GM18861 (cell line): ENCODE measurements around the gene SFXN2.
"Not testable (repeated sequence)": the region's sequence is repeated elsewhere in the genome, so short reads cannot be mapped to it uniquely, and the experiment has no call there.

Source experiments
- ATAC-seq: cut with Tn5 transposase; IDR thresholded peaks from one replicate; pipeline ENCODE4 v1.9.1; 2021; ENCODE audit not compliant: unreplicated experiment

SFXN2 gene, protein sequence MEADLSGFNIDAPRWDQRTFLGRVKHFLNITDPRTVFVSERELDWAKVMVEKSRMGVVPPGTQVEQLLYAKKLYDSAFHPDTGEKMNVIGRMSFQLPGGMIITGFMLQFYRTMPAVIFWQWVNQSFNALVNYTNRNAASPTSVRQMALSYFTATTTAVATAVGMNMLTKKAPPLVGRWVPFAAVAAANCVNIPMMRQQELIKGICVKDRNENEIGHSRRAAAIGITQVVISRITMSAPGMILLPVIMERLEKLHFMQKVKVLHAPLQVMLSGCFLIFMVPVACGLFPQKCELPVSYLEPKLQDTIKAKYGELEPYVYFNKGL

DNA sequence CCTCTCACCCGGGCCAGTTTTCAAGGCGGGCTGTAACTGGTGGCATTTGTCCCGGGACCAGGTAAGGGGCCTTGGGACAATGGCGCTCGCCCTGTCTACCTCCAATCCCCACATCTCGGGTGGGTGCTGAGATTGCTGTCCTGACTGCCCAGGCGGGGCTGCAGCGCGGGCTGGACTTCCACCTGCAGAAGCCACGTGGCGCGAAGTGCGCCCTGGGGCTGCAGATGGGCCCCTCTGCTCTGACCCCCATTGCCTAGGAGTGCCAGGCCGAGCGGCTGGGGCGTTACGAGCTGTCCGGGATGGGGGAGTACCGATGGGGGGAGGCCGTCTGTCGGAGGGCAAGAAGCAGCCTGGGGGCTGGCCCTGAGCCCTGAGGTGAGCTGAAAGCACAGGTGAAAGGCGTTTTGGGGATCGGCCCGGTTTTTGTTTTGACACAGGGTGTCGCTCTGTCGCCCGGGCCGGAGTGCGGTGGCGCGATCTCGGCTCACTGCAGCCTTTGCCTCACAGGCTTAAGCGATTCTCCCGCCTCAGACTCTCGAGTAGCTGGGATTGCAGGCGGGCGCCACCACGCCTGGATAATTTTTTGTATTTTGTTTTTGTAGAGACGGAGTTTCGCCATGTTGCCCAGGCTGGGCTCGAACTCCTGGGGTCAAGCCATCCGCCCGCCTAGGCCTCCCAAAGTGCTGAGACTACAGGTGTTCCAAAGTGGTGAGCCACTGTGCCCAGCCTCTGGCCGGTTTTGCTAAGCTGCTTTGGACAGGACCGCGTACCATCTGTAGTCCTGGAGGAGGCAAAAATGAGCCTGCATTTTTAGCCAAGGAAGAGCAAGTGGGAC, at the start of gene SFXN2:
SFXN2 (plus strand) TSS at position 16 of the 835 bp plus-strand sequence. CDS start 12,001 bp downstream, outside the sequence.
- peak; percentile 2 for ATAC-seq

DNA sequence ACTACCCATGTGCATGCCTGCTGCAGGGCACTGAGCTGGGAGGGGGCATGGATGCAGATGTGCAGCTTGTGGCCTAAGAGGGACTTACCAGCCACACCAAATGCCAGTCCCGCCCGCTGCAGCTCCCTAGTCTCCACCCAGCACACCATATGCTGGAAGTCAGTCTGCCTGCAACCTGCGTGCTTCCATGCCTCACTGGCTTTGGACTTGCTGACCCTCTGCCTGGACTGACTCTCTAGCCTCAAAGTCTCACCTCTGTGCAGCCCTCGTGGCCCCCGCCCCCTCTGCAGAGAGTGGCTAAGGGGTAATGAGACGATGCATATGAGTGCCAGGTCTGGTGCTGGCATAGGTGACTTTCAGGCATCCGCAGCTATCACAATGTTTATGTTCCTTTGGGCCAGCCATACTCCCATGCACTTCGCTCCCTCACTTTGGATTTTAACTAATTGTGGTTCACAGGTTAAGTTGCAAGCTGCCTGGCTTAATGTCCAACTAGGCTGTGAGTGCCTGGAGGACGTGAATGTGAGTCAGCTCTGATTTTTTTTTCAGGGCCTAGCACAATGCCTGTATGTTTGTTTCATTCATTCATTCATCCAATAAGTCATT, 48.4 kb upstream of the SFXN2 start:
- ATAC-seq, result no peak

DNA sequence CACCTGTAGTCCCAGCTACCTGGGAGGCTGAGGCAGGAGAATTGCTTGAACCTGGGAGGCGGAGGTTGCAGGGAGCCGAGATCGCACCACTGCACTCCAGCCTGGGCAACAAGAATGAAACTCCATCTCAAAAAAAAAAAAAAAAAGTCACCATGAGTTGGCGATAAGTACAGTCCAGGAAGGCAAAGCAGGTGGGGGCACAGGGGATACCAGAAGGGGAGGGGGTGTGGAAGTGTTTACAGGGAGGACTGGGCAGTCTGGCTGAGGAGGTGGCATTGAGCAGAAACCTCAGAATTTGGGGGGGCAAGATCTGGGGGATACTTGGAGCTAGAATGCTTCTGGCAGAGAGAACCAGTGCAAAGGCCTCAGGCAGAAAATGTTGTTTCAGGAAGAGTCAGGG, 47.0 kb upstream of the SFXN2 start:
- not testable (repeated sequence) for ATAC-seq

DNA sequence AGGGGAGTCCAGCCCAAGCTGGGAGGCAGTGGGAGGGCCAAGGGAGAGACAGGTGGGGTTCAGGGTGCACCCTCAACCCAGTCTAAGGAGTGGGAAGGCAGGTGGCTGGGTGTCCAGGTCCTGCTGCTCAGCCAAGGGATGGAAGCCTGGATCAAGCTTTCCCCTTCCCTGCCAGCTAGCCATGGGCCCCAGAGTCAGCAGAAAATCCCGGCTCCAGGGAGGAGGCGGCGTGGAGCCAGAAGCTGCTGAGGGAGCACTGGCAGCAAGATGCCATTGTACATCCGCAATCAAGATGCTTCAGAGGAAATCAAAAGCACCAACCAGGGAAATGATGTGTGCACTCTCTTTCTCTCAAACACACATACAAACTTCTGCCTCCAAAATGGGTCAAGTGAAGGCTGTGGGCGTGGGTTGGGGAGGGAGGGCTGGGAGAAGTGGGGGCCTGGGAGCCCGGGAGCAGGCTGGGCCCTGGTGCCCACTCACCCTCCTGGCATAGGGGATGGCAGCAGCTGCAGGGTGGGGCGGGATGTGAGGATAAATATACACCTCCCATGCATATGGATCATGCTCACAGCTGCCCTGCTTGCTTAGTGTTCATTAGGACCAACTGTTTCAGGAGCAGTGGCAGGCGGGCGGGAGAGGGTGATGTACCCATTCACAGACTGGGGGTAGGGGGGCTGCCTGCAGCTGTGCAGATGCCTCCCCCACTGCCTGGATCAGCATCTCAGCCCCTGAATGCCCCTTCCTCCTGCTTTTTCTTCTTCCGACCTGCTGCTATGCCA, 45.9 kb upstream of the SFXN2 start:
- no peak for ATAC-seq

DNA sequence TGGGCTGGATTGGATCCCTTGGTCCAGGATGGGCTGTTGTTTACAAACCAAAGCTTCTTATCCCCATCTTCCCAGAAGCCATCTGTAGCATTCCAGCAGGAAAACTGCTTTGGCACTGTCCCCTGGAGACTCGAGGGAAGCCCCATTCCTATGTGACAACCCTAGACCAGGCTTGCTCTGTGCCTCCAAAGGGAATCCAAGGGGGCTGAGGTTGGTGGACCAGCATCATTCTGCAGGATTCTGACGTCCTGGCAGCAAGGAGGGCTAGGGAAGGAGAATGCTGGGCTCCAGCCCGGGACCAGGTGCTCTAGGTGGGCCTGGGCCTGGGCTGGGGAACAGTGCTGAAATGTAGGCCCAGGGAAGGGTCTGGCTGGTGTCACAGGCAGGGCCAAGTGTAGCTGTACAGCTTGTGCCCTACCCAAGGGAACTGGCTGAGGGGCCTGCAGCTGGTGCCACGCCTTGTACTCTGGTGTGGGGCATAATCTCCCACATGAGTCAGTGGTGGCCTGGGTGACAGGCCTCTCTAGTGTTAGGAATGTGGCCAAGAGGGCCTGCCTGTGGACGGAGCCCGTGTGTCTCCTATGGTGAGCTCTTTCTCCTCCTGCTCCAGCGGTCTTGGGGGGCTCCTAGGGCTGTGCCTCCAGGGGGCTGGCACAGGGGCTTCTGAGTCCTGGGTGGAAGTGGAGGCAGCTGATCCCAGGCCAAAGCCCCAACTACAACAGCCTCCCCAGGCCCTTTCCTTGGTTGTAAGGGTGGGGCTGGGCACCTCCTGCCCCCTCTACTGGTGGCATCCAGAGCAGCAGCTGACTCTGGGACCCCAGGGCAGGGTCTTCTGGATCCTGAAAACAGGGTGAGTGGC, 45.0 kb upstream of the SFXN2 start:
- ATAC-seq, result no peak

- ATAC-seq, result no peak
Measured at GRCh38 chr10:102670065-102670670, 44.3 kb upstream of the SFXN2 start.

DNA sequence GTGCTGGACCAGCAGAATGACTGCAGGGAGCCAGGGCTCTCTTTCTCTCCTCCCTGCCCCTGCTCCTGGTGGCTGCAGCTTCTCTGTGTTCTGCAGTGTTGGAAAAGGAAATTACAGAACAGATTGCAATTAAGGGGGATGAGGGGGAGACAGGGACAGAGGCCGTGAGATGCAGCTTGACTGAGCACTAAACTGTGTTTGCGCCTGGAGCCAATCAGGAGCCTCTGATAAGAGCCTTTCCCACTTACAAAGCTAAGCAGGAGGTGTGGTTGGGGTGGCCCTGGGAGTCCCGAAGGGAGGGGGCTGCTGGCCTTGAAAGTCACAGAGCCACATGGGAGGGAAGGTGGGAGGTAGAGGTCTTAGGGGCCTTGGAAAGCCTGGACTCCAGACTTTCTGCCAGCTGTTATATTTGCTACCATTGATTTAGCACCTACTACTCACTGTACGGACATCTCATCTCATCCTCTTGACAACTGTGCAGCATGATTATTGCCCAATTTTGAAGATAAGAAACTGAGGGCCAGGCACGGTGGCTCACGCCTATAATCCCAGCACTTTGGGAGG, 43.5 kb upstream of the SFXN2 start:
- ATAC-seq, result no peak

- no peak for ATAC-seq
Measured at GRCh38 chr10:102673236-102673818, 41.1 kb upstream of the SFXN2 start.

DNA sequence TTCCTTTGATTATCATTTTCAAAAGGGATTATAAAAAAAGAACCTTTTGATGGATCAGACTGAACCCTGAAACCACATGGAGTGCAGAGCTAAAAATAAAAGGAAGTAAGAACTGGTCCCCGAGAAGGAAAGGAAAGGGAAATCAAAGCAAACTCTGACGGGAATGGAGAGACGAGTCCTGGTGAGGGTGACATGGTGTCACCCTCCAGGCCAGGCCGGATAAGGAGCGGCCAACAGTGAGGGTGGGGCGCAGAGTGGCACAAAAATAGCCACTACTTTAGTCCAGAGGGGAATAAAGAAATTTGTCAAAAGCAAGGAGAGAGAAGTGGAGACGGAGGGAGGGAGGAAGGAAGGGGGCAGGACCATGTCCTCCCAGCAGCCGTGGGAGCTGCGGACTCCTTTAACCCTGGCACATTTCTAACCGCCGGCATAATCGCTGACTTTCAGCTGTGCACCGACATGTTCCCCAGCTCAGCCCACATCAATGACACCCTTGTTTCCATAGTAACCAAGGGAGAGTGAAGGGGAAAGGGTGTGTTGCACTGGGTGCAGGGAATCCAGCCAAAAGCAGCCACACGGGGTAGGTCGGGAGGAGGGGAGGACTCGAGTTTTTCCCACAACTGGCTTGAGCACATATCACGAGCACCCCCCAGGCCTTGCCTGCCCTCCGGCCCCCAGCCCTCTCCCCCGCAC, 40.5 kb upstream of the SFXN2 start:
- no peak for ATAC-seq

DNA sequence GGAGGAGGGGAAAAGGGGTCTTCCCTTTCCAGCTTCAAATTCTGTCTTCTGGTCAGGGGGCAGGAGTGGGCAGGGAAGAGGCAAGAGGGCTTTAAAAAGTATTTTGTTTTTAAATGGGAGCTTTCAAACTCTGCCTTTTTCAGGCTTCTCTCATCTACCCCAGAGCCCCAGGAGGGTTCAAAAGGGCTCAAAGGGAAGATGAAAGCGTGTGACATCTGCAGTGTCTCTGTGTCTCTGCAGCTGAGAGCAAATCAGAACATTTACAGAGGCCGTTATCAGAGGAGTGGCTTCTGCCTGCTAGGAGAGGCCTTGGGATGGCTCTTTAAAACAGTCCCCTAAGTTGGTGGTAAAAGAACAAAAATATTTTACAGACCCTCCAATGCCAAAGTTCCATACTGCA, 39.9 kb upstream of the SFXN2 start:
- ATAC-seq, result no peak

DNA sequence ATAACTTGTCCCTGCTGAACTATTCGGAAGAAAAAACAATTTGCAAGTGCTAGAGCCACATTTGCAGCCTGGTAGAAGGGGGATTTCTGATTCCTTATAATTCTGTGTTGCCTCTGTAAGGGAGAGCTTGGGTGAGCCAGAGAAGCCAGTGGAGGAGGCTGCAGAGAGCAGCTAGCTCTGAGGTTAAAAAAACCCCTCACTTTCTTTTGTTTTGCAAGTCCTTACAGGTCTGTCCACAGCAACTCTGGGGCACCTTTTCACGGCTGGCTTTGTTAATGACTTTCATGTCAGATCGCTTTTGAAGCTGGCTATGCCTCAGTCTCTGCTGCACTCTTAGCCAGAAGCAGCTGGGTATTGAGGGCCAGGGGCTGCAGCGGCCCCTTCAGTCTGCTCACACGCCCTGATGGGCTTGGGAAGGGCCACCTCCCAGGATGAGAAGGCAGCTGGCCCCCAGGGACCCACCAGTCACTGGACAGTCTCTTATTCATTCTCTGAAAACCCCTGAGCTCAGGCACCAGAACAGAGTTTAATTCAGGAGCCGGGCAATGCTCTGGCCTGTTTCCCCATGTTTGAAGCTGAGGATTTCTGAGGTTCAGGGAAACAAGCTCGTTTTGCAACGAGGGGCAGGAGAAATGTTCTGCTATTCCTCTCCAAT, 39.3 kb upstream of the SFXN2 start:
- no peak for ATAC-seq

- ATAC-seq, result no peak
Measured at GRCh38 chr10:102675666-102676533, 38.5 kb upstream of the SFXN2 start.

DNA sequence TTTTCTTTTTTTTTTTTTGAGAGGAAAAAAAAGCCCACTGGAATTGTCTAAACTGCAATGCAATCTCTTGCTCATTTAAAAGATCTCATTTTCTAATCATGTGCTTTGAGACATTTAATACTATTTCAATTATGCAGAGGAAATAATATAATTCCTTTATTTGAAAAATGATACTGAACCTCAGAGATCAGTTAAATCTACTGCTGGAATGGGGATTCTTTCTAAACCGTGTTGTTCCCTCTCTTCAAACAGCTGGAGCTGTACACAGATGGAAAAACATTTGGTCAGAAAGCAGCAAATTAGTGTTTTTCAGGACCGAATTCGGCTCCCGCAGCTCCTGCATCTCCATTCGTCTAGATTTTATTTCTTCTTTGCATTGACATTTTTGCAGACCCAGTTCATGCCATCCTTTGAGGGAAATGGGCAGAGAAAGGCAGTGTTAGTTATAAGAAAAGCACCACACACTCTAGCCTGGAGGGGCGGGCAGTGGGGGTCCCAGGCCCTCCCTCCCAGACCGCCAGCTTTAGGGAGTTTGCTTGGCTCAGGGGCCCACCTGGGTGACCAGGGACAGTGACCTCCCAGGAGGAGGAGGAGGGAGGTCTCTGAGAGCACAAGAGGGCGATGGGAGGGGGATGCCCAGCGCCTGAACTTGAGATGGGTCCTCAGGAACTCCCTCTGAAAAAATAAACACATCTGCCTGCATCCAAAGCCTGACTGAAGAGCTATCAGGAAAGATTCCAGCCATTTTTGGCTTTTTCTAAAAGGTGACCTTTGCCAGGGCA, 37.7 kb upstream of the SFXN2 start:
- no peak for ATAC-seq

DNA sequence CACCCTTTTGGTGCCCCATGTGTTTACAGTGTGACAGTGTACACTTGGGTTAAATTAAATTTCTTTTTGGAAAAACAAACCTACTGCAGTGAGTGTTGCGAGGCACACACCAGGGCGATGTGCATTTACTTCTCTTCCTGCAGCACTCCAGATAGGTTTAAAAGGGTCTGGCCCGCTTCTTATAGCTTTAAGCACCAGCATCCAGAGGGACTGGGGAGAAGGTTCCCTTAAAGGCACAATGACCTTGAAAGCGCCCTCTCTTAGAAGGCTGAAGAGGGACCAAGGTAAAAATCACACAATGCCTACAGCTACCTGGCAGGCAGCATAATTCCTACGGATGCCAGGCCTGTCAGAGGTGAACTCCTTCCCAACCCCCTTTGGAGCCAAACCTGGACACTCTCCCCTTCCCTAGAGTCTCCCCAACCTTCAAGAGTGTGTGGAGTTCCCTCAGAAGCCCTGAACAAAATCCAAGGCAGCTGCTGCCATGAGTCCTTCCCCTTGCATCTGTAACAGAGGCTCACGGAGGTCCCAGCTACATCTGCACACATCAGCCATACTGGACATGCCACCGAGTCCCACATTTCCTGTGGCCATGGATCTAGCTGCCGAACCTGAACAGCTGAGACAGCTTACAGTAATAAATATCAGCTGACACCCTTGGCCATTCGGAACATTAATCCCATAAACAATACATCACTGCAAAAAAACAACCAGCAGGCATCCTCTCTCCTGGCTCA, 36.9 kb upstream of the SFXN2 start:
- ATAC-seq, result no peak

DNA sequence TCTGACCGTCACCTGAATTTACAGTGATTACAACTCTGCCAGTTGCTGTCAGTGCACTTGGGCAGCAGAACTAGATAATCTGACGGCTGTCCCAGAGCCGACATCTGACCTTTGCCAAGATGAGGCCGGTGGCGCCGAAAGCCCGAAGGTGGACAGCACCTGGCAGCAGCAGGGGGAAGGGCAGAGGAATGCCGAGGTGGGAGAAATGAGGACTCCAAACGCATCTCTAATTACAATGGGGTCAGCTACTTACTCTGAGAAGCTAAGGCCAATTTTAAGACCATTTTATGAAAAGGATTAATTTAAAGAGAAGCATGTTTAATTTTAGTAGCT, 36.4 kb upstream of the SFXN2 start:
- no peak for ATAC-seq

- ATAC-seq, result no peak
Measured at GRCh38 chr10:102678842-102679289, 35.6 kb upstream of the SFXN2 start.
